Activated CD8-positive, alpha-beta memory T cell treated with anti-CD3 and anti-CD28 coated beads for 24 hours (primary cell): ENCODE results near the gene NR2E1.

Experiments used
- DNase-seq: peaks from one replicate; pipeline ENCODE4 v3.0.0-alpha.2; 2020

NR2E1 gene

GRCh38 chr6:108171918-108172516 lies 6.2 kb downstream of the NR2E1 start:
- DNase-seq, result no peak

- no peak for DNase-seq
These were observed 8.8 kb downstream of the NR2E1 start for GRCh38 chr6:108174371-108175175.

- no peak for DNase-seq
These were observed 9.4 kb downstream of the NR2E1 start for GRCh38 chr6:108175176-108175591.

GRCh38 chr6:108175592-108176279 lies 9.9 kb downstream of the NR2E1 start:
- no peak for DNase-seq

- no peak for DNase-seq
These were observed 10.7 kb downstream of the NR2E1 start for GRCh38 chr6:108176281-108177089.

- DNase-seq, result no peak
These were observed 13.9 kb downstream of the NR2E1 start for GRCh38 chr6:108179741-108180140.

- no peak for DNase-seq
These were observed 14.4 kb downstream of the NR2E1 start for GRCh38 chr6:108180266-108180665.

- DNase-seq, result no peak
These were observed 15.0 kb downstream of the NR2E1 start for GRCh38 chr6:108180776-108181175.

- no peak for DNase-seq
These were observed 20.4 kb downstream of the NR2E1 start for GRCh38 chr6:108186226-108186625.

GRCh38 chr6:108187519-108187918 lies 21.7 kb downstream of the NR2E1 start:
- peak; percentile 24 for DNase-seq

- DNase-seq, result no peak
These were observed 27.3 kb downstream of the NR2E1 start for GRCh38 chr6:108193131-108193530.

- no peak for DNase-seq
These were observed 28.0 kb downstream of the NR2E1 start for GRCh38 chr6:108193835-108194234.

GRCh38 chr6:108194503-108194902 lies 28.7 kb downstream of the NR2E1 start:
- no peak for DNase-seq

GRCh38 chr6:108195209-108195608 lies 29.4 kb downstream of the NR2E1 start:
- no peak for DNase-seq

GRCh38 chr6:108198761-108199498 lies 33.1 kb downstream of the NR2E1 start:
- DNase-seq, result no peak

- no peak for DNase-seq
These were observed 34.4 kb downstream of the NR2E1 start for GRCh38 chr6:108200186-108200585.

- no peak for DNase-seq
These were observed 34.8 kb downstream of the NR2E1 start for GRCh38 chr6:108200631-108201030.

- no peak for DNase-seq
These were observed 37.6 kb downstream of the NR2E1 start for GRCh38 chr6:108203189-108204112.

GRCh38 chr6:108207013-108207412 lies 41.2 kb downstream of the NR2E1 start:
- DNase-seq, result no peak

- DNase-seq, result no peak
These were observed 43.9 kb downstream of the NR2E1 start for GRCh38 chr6:108209738-108210137.

GRCh38 chr6:108210556-108210955 lies 44.7 kb downstream of the NR2E1 start:
- DNase-seq, result no peak
